C4-2B (cell line): ENCODE data around the gene GGT6.

Source experiments
- H3K27ac ChIP-seq: fragments of 450-650 bp; 2 replicates; pipeline ENCODE4 v1.5.1; 2017
- CTCF ChIP-seq: fragments of 450-650 bp; conservative IDR thresholded peaks from 2 replicates; pipeline ENCODE4 v1.5.1; 2017; ENCODE audit warnings: mild to moderate bottlenecking
- ZFX ChIP-seq: fragments of 450-650 bp; IDR thresholded peaks from 2 replicates; pipeline ENCODE4 v1.6.1; 2017

The GGT6 gene

GRCh38 chr17:4534515-4534914, 25.9 kb downstream of the GGT6 start:
- no peak overlapping the region for H3K27ac ChIP-seq
- TF ChIP-seq ZFX (no peak), CTCF (no peak)

- TF ChIP-seq ZFX (no peak), CTCF (no peak)
- no peak overlapping the region for H3K27ac ChIP-seq
Observed at GRCh38 chr17:4533523-4534504, 26.6 kb downstream of the GGT6 start.

- TF ChIP-seq CTCF = no peak
- no peak for TF ChIP-seq ZFX
Observed at GRCh38 chr17:4532860-4533522, 27.4 kb downstream of the GGT6 start.

GRCh38 chr17:4531988-4532736, 28.2 kb downstream of the GGT6 start:
- TF ChIP-seq ZFX (no peak), CTCF (no peak)
- no peak overlapping the region for H3K27ac ChIP-seq

More at GRCh38 chr17:4532860-4533522, 27.4 kb downstream of the GGT6 start:
- H3K27ac ChIP-seq = no peak overlapping the region

GRCh38 chr17:4530799-4531730, 29.3 kb downstream of the GGT6 start:
- TF ChIP-seq CTCF (no peak), ZFX (no peak)
- no peak overlapping the region for H3K27ac ChIP-seq

GRCh38 chr17:4529533-4530152, 30.7 kb downstream of the GGT6 start:
- TF ChIP-seq ZFX = no peak
- TF ChIP-seq CTCF = no peak
- no peak overlapping the region for H3K27ac ChIP-seq
